Measurements from ENCODE around the gene CDH4. TPM values are rescaled to one million over a fixed set of nuclear protein-coding genes. Genes with fewer than 3 reads are reported as not detected.

CDH4 gene
- total RNA-seq, 3 donors from 2014 or later (not counting 1 experiment from before 2014, with no cell fraction given), result 0.18 TPM; not detected in 2

- TF ChIP-seq CTCF (IDR thresholded peaks at IDR 0.05), result no peak
- Mint-ChIP-seq H3K4me3 (no peak overlapping the region), H3K36me3 (no peaks in the 10 kb centered on the region), H3K27ac (no peak overlapping the region), H3K9me3 (peaks cover 3% of the 10 kb centered on the region in 2 donors), H3K4me1 (no peaks in the 10 kb centered on the region), H3K27me3 (ENCODE audit: low read depth in 2 of 2) (no peaks in the 10 kb centered on the region)
- Histone ChIP-seq H3K4me1 (ENCODE audit: control insufficient read depth, insufficient read depth, low read length) (no peaks in the 10 kb centered on the region), H3K27ac (ENCODE audit: low read length) (no peak overlapping the region), H3K4me3 (ENCODE audit: low read length) (no peak overlapping the region), H3K27me3 (ENCODE audit: control insufficient read depth, insufficient read depth, low read length) (no peaks in the 10 kb centered on the region), H3K9me3 (ENCODE audit: control insufficient read depth, insufficient read depth, low read length) (peaks cover 14% of the 10 kb centered on the region), H3K36me3 (ENCODE audit: control insufficient read depth, insufficient read depth, low read length) (no peaks in the 10 kb centered on the region)
- 68% methylated on average over 4 of the region's 6 CpGs for WGBS (ENCODE audit: insufficient coverage)
- ATAC-seq, result no peak
- DNase-seq, result no peak
- intact Hi-C loops (cut with micrococcal nuclease), result no loop called here
Measured at GRCh38 chr20:61575151-61575937, 323.3 kb downstream of the CDH4 start.

- ATAC-seq, result no peak
- Histone ChIP-seq H3K27ac (ENCODE audit: low read length) (no peak overlapping the region), H3K36me3 (ENCODE audit: control insufficient read depth, insufficient read depth, low read length) (no peaks in the 10 kb centered on the region), H3K9me3 (ENCODE audit: control insufficient read depth, insufficient read depth, low read length) (peaks cover 14% of the 10 kb centered on the region), H3K27me3 (ENCODE audit: control insufficient read depth, insufficient read depth, low read length) (no peaks in the 10 kb centered on the region), H3K4me1 (ENCODE audit: control insufficient read depth, insufficient read depth, low read length) (no peaks in the 10 kb centered on the region), H3K4me3 (ENCODE audit: low read length) (no peak overlapping the region)
- no peak for TF ChIP-seq CTCF (IDR thresholded peaks at IDR 0.05)
- no peaks in the 10 kb centered on the region for H3K36me3 Mint-ChIP-seq
- 85% methylated on average over 5 of the region's 5 CpGs for WGBS (ENCODE audit: insufficient coverage)
- peaks cover 3% of the 10 kb centered on the region in 2 donors for H3K9me3 Mint-ChIP-seq
- no peak overlapping the region for H3K4me3 Mint-ChIP-seq
- H3K27me3 Mint-ChIP-seq (ENCODE audit: low read depth in 2 of 2), result no peaks in the 10 kb centered on the region
- no peak for DNase-seq
- no peak overlapping the region for H3K27ac Mint-ChIP-seq
- no peaks in the 10 kb centered on the region for H3K4me1 Mint-ChIP-seq
- intact Hi-C loops (cut with micrococcal nuclease), result no loop called here
Measured at GRCh38 chr20:61576372-61576771, 324.3 kb downstream of the CDH4 start.

GRCh38 chr20:61577065-61577464 lies 325.0 kb downstream of the CDH4 start:
- Mint-ChIP-seq H3K4me1 (no peaks in the 10 kb centered on the region), H3K27me3 (ENCODE audit: low read depth in 2 of 2) (peaks cover 0 to under 1% of the 10 kb centered on the region in 2 donors), H3K36me3 (no peaks in the 10 kb centered on the region), H3K9me3 (peaks cover 3 to 4% of the 10 kb centered on the region in 2 donors), H3K4me3 (no peak overlapping the region), H3K27ac (no peak overlapping the region)
- WGBS (ENCODE audit: insufficient coverage), result 100% methylated on average over 1 of the region's 1 CpG
- no peak overlapping the region for H3K4me3 ChIP-seq (ENCODE audit: low read length)
- intact Hi-C loops (cut with micrococcal nuclease), result no loop called here
- no peak overlapping the region for H3K27ac ChIP-seq (ENCODE audit: low read length)
- no peak for ATAC-seq
- H3K27me3 ChIP-seq (ENCODE audit: control insufficient read depth, insufficient read depth, low read length), result no peaks in the 10 kb centered on the region
- no peaks in the 10 kb centered on the region for H3K4me1 ChIP-seq (ENCODE audit: control insufficient read depth, insufficient read depth, low read length)
- peaks cover 19% of the 10 kb centered on the region for H3K9me3 ChIP-seq (ENCODE audit: control insufficient read depth, insufficient read depth, low read length)
- no peak for DNase-seq
- no peak for TF ChIP-seq CTCF (IDR thresholded peaks at IDR 0.05)
- H3K36me3 ChIP-seq (ENCODE audit: control insufficient read depth, insufficient read depth, low read length), result no peaks in the 10 kb centered on the region

GRCh38 chr20:61579908-61580307 lies 327.8 kb downstream of the CDH4 start:
- TF ChIP-seq CTCF (IDR thresholded peaks at IDR 0.05), result no peak
- Mint-ChIP-seq H3K27ac (no peak overlapping the region), H3K4me3 (no peak overlapping the region), H3K36me3 (no peaks in the 10 kb centered on the region), H3K27me3 (ENCODE audit: low read depth in 2 of 2) (peaks cover 0 to 2% of the 10 kb centered on the region in 2 donors), H3K4me1 (no peaks in the 10 kb centered on the region), H3K9me3 (peaks cover 0 to 3% of the 10 kb centered on the region in 2 donors)
- H3K27ac ChIP-seq (ENCODE audit: low read length), result no peak overlapping the region
- H3K36me3 ChIP-seq (ENCODE audit: control insufficient read depth, insufficient read depth, low read length), result no peaks in the 10 kb centered on the region
- 82% methylated on average over 7 of the region's 7 CpGs for WGBS (ENCODE audit: insufficient coverage)
- no peaks in the 10 kb centered on the region for H3K4me1 ChIP-seq (ENCODE audit: control insufficient read depth, insufficient read depth, low read length)
- no peak overlapping the region for H3K4me3 ChIP-seq (ENCODE audit: low read length)
- intact Hi-C loops (cut with micrococcal nuclease), result no loop called here
- peaks cover 11% of the 10 kb centered on the region for H3K9me3 ChIP-seq (ENCODE audit: control insufficient read depth, insufficient read depth, low read length)
- H3K27me3 ChIP-seq (ENCODE audit: control insufficient read depth, insufficient read depth, low read length), result no peaks in the 10 kb centered on the region
- ATAC-seq (no peak), DNase-seq (no peak)
